ENCODE data around the gene SEMA4F. TPM values are rescaled to one million over a fixed set of nuclear protein-coding genes. Genes with fewer than 3 reads are reported as not detected.
A peak's percentile ranks its signal among the peaks of the same experiment; 100 is the strongest.

Gene SEMA4F
- total and polyA plus RNA-seq, 8 donors, result 0.46 to 65.3 (median 3.3) TPM

GRCh38 chr2:74708296-74708695 is 54.2 kb downstream of the SEMA4F start:
- no peak for TF ChIP-seq POLR2AphosphoS5 (IDR thresholded peaks at IDR 0.05)
- DNase-seq, result no peak
- no peaks in the 10 kb centered on the region for H3K4me1 ChIP-seq
- no peak overlapping the region for H3K4me3 ChIP-seq
- H3K9me3 ChIP-seq, result no peaks in the 10 kb centered on the region
- H3K27ac ChIP-seq, result no peak overlapping the region
- no peaks in the 10 kb centered on the region for H3K36me3 ChIP-seq
- intact Hi-C loops (cut with DNase I; ENCODE audit: low total_unique reads), result no loop called here
- H3K27me3 ChIP-seq, result no peaks in the 10 kb centered on the region

- intact Hi-C loops (cut with DNase I; ENCODE audit: low total_unique reads), result no loop called here
Observed at GRCh38 chr2:74708883-74709282, 54.8 kb downstream of the SEMA4F start.

GRCh38 chr2:74712223-74713053 is 58.4 kb downstream of the SEMA4F start:
- H3K36me3 ChIP-seq, result no peaks in the 10 kb centered on the region
- no peak overlapping the region for H3K27ac ChIP-seq
- H3K4me3 ChIP-seq, result no peak overlapping the region
- H3K4me1 ChIP-seq, result peaks cover 3 to 16% (median 10%) of the 10 kb centered on the region in 4 donors
- H3K27me3 ChIP-seq, result peaks cover 0 to 13% (median 0%) of the 10 kb centered on the region in 3 donors
- WGBS, 5 donors, result 78 to 91% (median 89%) methylated on average over 9 of the region's 9 CpGs
- TF ChIP-seq EP300 (IDR thresholded peaks at IDR 0.05) (no peak), CTCF (IDR thresholded peaks at IDR 0.05) (no peak), POLR2A (IDR thresholded peaks at IDR 0.05) (no peak), POLR2AphosphoS5 (IDR thresholded peaks at IDR 0.05) (no peak)
- intact Hi-C loops (cut with DNase I; ENCODE audit: low total_unique reads), result loop anchor here (5.0 kb wide), 1 partner anchor 165 kb away; no protein-coding TSS in a partner anchor
- no peaks in the 10 kb centered on the region for H3K9me3 ChIP-seq
- no peak for DNase-seq

More at GRCh38 chr2:74708883-74709282, 54.8 kb downstream of the SEMA4F start:
- no peaks in the 10 kb centered on the region for H3K36me3 ChIP-seq
- TF ChIP-seq POLR2AphosphoS5 (IDR thresholded peaks at IDR 0.05), result no peak
- no peak for TF ChIP-seq POLR2A (IDR thresholded peaks at IDR 0.05)
- TF ChIP-seq CTCF (IDR thresholded peaks at IDR 0.05), result no peak
- no peak for TF ChIP-seq EP300 (IDR thresholded peaks at IDR 0.05)
- H3K4me3 ChIP-seq, result no peak overlapping the region
- H3K4me1 ChIP-seq, result no peaks in the 10 kb centered on the region
- DNase-seq, result peak in 1 of 2 donors; percentile 12
- no peak overlapping the region for H3K27ac ChIP-seq
- H3K9me3 ChIP-seq, result no peaks in the 10 kb centered on the region
- H3K27me3 ChIP-seq, result no peaks in the 10 kb centered on the region
- 70 to 79% (median 75%) methylated on average over 4 of the region's 4 CpGs for WGBS, 5 donors

GRCh38 chr2:74714691-74715080 is 60.6 kb downstream of the SEMA4F start:
- H3K36me3 ChIP-seq, result no peaks in the 10 kb centered on the region
- no peaks in the 10 kb centered on the region for H3K9me3 ChIP-seq
- intact Hi-C loops (cut with DNase I; ENCODE audit: low total_unique reads), result loop anchor here (5.0 kb wide), 1 partner anchor 163 kb away; no protein-coding TSS in a partner anchor
- TF ChIP-seq CTCF (IDR thresholded peaks at IDR 0.05), result no peak
- TF ChIP-seq POLR2A (IDR thresholded peaks at IDR 0.05), result no peak
- TF ChIP-seq EP300 (IDR thresholded peaks at IDR 0.05), result no peak
- TF ChIP-seq POLR2AphosphoS5 (IDR thresholded peaks at IDR 0.05), result no peak
- H3K4me3 ChIP-seq, result peak overlapping the region in 1 of 4 donors; percentile 56
- 21 to 34% (median 28%) methylated on average over 8 of the region's 8 CpGs for WGBS, 5 donors
- H3K4me1 ChIP-seq, result peaks cover 3 to 16% (median 10%) of the 10 kb centered on the region in 4 donors
- H3K27me3 ChIP-seq, result peaks cover 0 to 20% (median 0%) of the 10 kb centered on the region in 3 donors
- peak overlapping the region in 1 of 5 donors; percentile 74 for H3K27ac ChIP-seq
- no peak for DNase-seq

Data from stomach (tissue), 9 donors.